Spleen (tissue), 7 donors: ENCODE measurements around the gene YWHAG.

Source experiments
- POLR2A ChIP-seq, 3 donors: fragments of 450-650 bp; IDR thresholded peaks; one replicate each; pipeline ENCODE4 v1.5.1; 2017; ENCODE audit warnings: antibody characterized with exemption in 3 of 3, mild to moderate bottlenecking in 1 of 3
- TF ChIP-seq, protein P1 (sequence below), 11 experiments: fragments of 200-600 bp in 7 of 11; fragments of 450-650 bp in 4 of 11; sonication (generic) in 4 of 11; IDR thresholded peaks in 8 of 11; conservative IDR thresholded peaks in 3 of 11; 1 replicate in 7 of 11; 2 replicates in 4 of 11; pipeline versions ENCODE4 v1.4.0 to v1.8.0; 2016 to 2021; ENCODE audit warnings: antibody characterized with exemption in 11 of 11, inconsistent platforms in 4 of 11, mild to moderate bottlenecking in 1 of 11
- donor health status: DM: no; HTN: no; CAD: no; lungs with moderate emphysema.
- donor health status: DM: no; HTN: no; CAD: no.
- donor health status: DM: no; HTN: no; CAD: no.

DNA sequence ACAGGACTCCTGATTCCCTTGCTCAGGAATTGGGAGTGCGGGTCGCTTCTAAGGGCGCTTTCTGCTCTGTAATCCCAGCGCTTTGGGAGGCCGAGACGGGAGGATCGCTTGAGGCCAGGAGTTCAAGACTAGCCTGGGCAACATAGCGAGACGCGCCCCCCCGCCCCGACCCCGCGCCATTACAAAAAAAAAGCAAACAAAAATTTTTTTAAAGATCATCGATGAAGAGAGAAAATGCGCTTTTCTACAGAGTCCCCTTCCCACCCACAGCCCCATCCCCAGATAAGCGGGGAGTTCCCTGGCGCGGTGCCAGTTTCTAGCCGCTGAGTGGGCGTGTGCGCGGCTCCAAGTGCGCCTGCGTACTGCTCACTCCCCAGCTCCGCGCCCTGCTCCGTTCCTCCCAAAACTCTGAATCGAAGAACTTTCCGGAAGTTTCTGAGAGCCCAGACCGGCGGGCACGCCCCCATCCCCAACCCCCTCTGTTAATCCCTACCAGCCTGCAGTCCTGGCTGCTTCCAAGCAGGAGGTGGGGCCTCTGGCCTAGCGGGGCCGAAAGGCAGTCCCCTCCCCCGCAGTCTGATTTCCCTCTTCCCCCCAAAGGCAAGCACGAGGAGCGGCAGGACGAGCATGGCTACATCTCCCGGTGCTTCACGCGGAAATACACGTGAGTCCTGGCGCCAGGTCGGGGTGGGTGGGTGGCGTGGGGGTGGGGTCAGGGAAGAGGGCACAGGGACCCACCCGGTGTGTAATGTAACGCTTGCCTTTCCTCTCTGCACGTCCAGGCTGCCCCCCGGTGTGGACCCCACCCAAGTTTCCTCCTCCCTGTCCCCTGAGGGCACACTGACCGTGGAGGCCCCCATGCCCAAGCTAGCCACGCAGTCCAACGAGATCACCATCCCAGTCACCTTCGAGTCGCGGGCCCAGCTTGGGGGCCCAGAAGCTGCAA is 55.3 kb downstream of the YWHAG start:
- TF ChIP-seq POLR2A (IDR thresholded peaks at IDR 0.05) = no peak
- TF ChIP-seq, protein P1, sequence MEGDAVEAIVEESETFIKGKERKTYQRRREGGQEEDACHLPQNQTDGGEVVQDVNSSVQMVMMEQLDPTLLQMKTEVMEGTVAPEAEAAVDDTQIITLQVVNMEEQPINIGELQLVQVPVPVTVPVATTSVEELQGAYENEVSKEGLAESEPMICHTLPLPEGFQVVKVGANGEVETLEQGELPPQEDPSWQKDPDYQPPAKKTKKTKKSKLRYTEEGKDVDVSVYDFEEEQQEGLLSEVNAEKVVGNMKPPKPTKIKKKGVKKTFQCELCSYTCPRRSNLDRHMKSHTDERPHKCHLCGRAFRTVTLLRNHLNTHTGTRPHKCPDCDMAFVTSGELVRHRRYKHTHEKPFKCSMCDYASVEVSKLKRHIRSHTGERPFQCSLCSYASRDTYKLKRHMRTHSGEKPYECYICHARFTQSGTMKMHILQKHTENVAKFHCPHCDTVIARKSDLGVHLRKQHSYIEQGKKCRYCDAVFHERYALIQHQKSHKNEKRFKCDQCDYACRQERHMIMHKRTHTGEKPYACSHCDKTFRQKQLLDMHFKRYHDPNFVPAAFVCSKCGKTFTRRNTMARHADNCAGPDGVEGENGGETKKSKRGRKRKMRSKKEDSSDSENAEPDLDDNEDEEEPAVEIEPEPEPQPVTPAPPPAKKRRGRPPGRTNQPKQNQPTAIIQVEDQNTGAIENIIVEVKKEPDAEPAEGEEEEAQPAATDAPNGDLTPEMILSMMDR (IDR thresholded peaks at IDR 0.05 in 8 of 11, conservative IDR thresholded peaks at IDR 0.05 in 3 of 11) = no peak
